ENCODE results near the gene C1orf122. TPM values are rescaled to one million over a fixed set of nuclear protein-coding genes. Genes with fewer than 3 reads are reported as not detected.

The C1orf122 gene
- 11.6 and 12.1 TPM in 2 replicates for total RNA-seq

DNA sequence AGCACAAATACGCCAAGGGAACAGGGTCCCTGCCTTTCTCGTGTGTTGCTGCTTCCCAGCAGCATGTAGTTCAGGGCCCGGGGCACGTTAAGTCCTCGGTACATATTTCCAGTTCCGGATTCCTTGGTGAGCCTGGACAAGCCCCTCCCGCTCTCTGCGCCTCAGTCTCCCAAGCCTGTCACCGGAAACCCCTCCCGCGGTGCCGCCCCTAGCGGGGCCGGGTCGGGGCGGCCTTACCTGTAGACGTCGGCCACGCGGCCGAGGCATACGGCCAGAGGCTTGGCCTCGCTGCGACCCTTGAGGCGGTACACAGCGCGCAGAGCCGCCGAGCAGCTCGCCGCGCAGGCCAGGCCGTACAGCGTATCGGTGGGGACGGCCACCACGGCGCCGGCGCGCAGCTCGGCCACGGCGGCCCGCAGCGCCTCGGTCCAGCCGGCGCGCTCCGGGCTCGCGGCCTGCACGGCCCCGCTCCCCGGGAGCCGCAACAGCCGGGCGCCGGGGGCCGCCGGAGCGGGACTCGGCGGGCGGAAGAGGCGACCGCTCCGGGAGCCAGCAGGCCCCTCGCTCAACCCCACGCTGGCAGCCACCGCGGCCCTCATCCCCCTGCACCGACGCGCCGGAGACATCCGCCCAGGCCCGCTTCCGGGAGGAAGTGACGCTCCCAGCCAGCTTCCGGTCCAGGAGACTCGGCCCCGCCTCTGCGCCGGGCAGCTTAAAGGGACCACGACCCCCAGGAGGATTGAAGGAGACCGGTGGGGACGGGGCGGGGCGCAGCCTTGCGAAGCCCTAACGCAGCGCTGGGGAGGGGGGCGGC, at the start of gene C1orf122, which contains the start of gene YRDC:
Gene C1orf122, plus strand, starts transcription at position 236 of the 814 bp plus-strand sequence. CDS start 615 bp downstream, outside the sequence.
Gene YRDC, minus strand, starts transcription at position 654 of the 814 bp plus-strand sequence. Its CDS starts 28 bp downstream, at position 626.
- peaks cover 47% of the 10 kb centered on the region for H3K79me2 ChIP-seq (ENCODE audit: insufficient read depth, low read length)
- TF ChIP-seq, protein P1, sequence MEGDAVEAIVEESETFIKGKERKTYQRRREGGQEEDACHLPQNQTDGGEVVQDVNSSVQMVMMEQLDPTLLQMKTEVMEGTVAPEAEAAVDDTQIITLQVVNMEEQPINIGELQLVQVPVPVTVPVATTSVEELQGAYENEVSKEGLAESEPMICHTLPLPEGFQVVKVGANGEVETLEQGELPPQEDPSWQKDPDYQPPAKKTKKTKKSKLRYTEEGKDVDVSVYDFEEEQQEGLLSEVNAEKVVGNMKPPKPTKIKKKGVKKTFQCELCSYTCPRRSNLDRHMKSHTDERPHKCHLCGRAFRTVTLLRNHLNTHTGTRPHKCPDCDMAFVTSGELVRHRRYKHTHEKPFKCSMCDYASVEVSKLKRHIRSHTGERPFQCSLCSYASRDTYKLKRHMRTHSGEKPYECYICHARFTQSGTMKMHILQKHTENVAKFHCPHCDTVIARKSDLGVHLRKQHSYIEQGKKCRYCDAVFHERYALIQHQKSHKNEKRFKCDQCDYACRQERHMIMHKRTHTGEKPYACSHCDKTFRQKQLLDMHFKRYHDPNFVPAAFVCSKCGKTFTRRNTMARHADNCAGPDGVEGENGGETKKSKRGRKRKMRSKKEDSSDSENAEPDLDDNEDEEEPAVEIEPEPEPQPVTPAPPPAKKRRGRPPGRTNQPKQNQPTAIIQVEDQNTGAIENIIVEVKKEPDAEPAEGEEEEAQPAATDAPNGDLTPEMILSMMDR (IDR thresholded peaks at IDR 0.05; ENCODE audit: extremely low read depth, low read depth, low read length) = no peak
- peaks cover 48% of the 10 kb centered on the region for H4K20me1 ChIP-seq (ENCODE audit: insufficient read depth, low read length)
- peak within 1 kb of the TSS; percentile 92 for H3K4me3 ChIP-seq (ENCODE audit: insufficient read depth, low read length)
- H3K27me3 ChIP-seq (ENCODE audit: insufficient read depth, low read length) = no peaks in the 10 kb centered on the region
- H2AFZ ChIP-seq (ENCODE audit: low read length) = peak within 1 kb of the TSS; percentile 64
- no peaks in the 10 kb centered on the region for H3K9me3 ChIP-seq (ENCODE audit: low read depth, low read length)
- H3K36me3 ChIP-seq (ENCODE audit: insufficient read depth, low read length) = peaks cover 53% of the 10 kb centered on the region
- peak within 1 kb of the TSS; percentile 89 for H3K4me2 ChIP-seq (ENCODE audit: insufficient read depth, low read length)
- H3K27ac ChIP-seq (ENCODE audit: low read depth, low read length) = peak within 1 kb of the TSS; percentile 66
- DNase-seq (ENCODE audit: insufficient read length, low spot score, missing footprints) = peak; percentile 100
- H3K4me1 ChIP-seq (ENCODE audit: insufficient read depth, low read length) = peaks cover 29% of the 10 kb centered on the region

DNA sequence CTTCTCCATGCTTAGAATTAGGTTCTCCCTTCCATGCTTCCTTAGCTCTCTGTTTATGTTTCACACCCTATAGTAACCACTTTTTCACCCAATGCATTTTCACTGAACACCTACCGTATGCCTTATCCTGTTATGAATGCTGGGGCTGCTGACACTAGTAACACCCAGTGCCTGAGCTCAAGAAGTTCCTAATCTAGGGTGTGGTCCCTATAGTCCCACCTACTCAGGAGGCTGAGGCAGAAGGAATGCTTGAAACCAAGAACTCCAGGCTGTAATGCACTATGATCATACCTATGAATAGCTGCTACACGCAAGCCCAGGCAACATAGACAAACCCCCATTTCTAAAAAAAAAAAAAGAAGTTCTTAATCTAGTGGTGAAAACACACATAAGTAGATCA, 48.1 kb upstream of the C1orf122 start:
- DNase-seq (ENCODE audit: insufficient read length, low spot score, missing footprints) = no peak
- Histone ChIP-seq H3K4me2 (ENCODE audit: insufficient read depth, low read length) (no peak overlapping the region), H3K27ac (ENCODE audit: low read depth, low read length) (no peak overlapping the region), H4K20me1 (ENCODE audit: insufficient read depth, low read length) (no peaks in the 10 kb centered on the region), H3K4me3 (ENCODE audit: insufficient read depth, low read length) (no peak overlapping the region), H2AFZ (ENCODE audit: low read length) (no peak overlapping the region), H3K79me2 (ENCODE audit: insufficient read depth, low read length) (no peaks in the 10 kb centered on the region), H3K4me1 (ENCODE audit: insufficient read depth, low read length) (no peaks in the 10 kb centered on the region), H3K36me3 (ENCODE audit: insufficient read depth, low read length) (no peaks in the 10 kb centered on the region), H3K27me3 (ENCODE audit: insufficient read depth, low read length) (peaks cover 32% of the 10 kb centered on the region), H3K9me3 (ENCODE audit: low read depth, low read length) (no peaks in the 10 kb centered on the region)
- TF ChIP-seq, protein P1 (IDR thresholded peaks at IDR 0.05; ENCODE audit: extremely low read depth, low read depth, low read length) = no peak

DNA sequence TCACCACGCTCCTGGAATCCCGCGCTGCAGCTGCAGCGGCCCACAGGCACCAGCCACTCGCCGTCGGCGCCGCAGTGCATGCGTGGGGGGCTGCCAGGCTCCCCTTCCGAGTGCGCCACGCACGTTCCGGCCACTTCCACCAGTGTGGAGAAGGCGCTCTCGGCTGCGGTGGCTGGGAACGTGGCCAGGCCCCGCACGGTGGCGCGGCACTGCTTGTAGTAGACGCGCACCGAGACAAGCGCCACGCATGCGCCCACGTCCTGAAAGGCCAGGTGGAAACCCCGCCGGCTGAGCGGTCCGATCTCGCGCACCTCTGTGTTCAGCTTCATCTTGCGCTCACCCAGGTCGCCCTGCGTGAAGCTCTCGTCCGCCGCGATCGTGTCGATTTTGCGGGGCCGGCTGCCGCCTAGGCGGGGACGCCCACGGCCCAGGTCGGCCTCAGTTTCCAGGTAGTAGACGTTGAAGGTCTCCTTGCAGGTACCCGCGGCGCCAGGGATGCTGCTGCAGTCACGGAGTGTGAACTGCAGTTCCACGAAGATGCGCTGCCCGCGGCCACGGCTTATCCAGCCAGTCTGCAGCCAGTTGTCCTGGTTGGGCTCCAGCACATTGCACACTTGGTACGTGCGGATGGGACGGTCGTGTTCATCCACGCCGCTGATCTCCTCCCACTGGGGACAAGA, 46.0 kb upstream of the C1orf122 start:
- Histone ChIP-seq H4K20me1 (ENCODE audit: insufficient read depth, low read length) (no peaks in the 10 kb centered on the region), H3K4me3 (ENCODE audit: insufficient read depth, low read length) (no peak overlapping the region), H3K36me3 (ENCODE audit: insufficient read depth, low read length) (no peaks in the 10 kb centered on the region), H3K4me1 (ENCODE audit: insufficient read depth, low read length) (no peaks in the 10 kb centered on the region), H2AFZ (ENCODE audit: low read length) (no peak overlapping the region), H3K9me3 (ENCODE audit: low read depth, low read length) (no peaks in the 10 kb centered on the region), H3K4me2 (ENCODE audit: insufficient read depth, low read length) (no peak overlapping the region), H3K79me2 (ENCODE audit: insufficient read depth, low read length) (no peaks in the 10 kb centered on the region), H3K27ac (ENCODE audit: low read depth, low read length) (no peak overlapping the region), H3K27me3 (ENCODE audit: insufficient read depth, low read length) (peaks cover 39% of the 10 kb centered on the region)
- DNase-seq (ENCODE audit: insufficient read length, low spot score, missing footprints) = no peak
- TF ChIP-seq, protein P1 (IDR thresholded peaks at IDR 0.05; ENCODE audit: extremely low read depth, low read depth, low read length) = no peak

GRCh38 chr1:37762516-37762915, 45.1 kb upstream of the C1orf122 start:
- Histone ChIP-seq H2AFZ (ENCODE audit: low read length) (no peak overlapping the region), H3K9me3 (ENCODE audit: low read depth, low read length) (no peaks in the 10 kb centered on the region), H3K4me1 (ENCODE audit: insufficient read depth, low read length) (no peaks in the 10 kb centered on the region), H4K20me1 (ENCODE audit: insufficient read depth, low read length) (no peaks in the 10 kb centered on the region), H3K36me3 (ENCODE audit: insufficient read depth, low read length) (no peaks in the 10 kb centered on the region), H3K27ac (ENCODE audit: low read depth, low read length) (no peak overlapping the region), H3K4me2 (ENCODE audit: insufficient read depth, low read length) (no peak overlapping the region), H3K27me3 (ENCODE audit: insufficient read depth, low read length) (peaks cover 42% of the 10 kb centered on the region), H3K4me3 (ENCODE audit: insufficient read depth, low read length) (no peak overlapping the region), H3K79me2 (ENCODE audit: insufficient read depth, low read length) (no peaks in the 10 kb centered on the region)
- no peak for DNase-seq (ENCODE audit: insufficient read length, low spot score, missing footprints)
- TF ChIP-seq, protein P1 (IDR thresholded peaks at IDR 0.05; ENCODE audit: extremely low read depth, low read depth, low read length) = no peak

Data from osteoblast (primary cell).